H54 (cell line): ENCODE data around the gene EPHB2.

Experiments
- DNase-seq: peaks from one replicate; pipeline ENCODE4 v3.0.0; 2011; ENCODE audit warnings: low spot score, mixed read lengths; ENCODE audit not compliant: insufficient read length
- FAIRE-seq: peaks from 3 replicates; lab custom pipeline; 2011; peaks lifted over from hg19 to GRCh38; lab: Jason Lieb, UNC
- POLR2A ChIP-seq: IDR thresholded peaks from 2 replicates; pipeline ENCODE4 v1.6.1; 2011; ENCODE audit warnings: low read depth, mild to moderate bottlenecking, low read length

The EPHB2 gene

DNA sequence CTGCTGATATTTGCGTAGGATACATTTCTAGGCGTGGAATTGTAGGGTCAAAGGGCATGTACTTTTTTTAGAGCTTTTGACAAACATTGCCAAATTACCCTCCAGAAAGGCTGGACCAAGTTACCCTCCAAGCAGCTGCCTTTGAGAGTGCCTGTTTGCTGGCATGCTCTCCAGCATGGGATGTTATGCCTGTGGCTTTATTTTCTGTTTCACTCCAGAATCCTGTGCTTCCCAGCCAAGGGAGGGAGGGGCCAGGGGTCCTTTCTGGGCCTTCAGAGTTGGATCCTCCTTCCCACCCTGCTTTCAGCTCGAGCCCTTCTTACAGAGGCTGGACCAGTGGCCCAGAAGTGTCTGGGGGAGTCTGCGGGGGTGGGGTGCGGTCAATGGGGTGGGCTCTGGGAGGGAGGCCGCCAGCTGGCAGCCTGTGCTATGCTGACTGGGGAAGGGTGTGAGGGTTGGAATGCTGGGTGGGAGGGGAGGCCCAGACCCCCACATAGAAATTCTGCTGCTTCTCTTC is 81.2 kb downstream of the EPHB2 start:
- no peak for TF ChIP-seq POLR2A
- DNase-seq (no peak), FAIRE-seq (no peak)

DNA sequence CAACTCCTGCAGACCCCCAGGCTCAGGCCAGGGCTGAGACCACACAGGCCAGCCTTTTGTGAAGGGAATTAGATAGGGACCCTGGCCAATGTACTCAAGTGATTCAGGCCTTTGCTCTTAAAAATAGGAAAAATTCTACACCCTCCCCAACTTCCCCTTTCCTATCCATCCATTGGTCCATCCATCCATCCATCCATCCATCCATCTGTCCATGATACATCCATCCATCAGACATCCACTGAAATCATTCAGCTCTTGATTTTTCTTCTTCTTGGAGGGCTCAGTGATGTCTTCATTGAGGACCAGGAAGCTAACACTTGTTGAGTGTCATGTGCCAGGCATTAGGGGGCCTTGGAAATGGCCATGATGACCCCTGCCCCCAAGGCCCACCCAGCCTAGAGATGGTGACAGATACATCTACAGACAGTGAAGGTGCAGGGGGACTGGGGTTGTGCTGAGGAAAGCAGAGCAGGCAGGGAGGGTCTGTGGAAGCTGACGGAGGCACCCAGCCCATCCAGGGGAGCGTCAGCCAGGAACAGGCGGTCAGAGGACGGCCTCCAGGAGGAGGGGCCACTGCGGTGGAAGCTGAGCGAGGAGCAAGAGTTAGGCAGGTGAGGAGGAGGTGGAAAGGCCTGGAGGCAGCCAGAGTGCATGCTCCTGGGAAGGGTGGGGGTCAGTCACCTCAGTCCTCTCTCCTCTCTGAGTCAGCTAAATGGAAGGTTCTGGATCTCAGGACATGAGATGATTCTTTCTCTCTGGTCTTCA is 81.9 kb downstream of the EPHB2 start:
- TF ChIP-seq POLR2A, result no peak
- no peak for DNase-seq
- no peak for FAIRE-seq

DNA sequence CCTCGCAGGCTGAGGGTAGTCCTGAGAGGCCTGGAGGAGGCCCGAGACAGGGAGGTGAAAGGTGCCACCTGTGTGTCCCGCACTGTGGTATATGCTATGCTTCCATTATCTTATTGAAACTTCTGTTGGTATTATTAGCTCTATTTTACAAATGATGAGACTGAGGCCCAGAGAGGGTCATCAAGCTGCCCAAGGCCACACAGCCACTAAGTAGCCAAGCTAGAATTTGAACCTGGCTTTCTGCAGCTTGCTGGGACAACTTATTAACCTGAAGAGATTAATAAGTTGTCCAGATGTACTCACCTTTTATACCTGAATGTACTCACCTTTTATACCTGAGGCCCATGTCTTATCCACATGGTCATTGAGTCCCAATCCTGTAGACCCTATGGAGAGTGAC is 83.0 kb downstream of the EPHB2 start:
- no peak for TF ChIP-seq POLR2A
- no peak for FAIRE-seq

DNA sequence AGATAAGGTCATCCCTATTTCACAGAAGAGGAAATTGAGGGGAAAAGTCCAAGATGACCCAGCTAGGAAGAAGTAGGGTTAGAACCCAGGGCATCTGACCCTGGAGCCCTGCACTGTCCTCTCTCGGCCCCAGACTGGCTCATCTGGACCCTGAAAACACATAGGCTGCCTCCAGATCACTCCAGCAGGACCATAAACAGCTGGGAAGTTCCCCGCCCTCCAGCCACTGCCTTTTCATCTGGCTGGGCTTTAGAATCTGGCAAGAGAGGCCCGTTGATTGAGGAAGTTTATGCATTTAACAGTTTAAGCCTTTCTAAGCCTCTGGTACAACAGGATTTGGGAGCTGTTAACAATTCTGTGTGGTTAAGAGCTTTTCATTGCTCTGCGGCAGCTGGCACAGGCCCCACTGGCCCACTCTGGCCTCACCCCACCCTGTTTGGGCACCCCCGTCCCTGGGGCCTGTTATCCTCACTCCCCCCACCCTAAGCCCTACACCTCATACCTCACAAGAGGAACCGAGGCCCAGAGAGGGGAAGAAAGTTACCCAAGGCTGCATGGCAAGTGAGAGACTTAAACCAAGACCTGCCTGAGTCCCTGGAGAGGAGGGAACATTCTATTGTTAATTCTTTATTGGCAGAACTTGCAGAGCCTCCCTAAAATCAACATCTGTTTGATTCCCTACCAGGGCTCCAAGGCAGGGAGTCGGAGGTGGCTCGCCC is 84.2 kb downstream of the EPHB2 start:
- FAIRE-seq, result no peak
- DNase-seq, result no peak
- TF ChIP-seq POLR2A, result no peak

More for the DNA sequence above, 83.0 kb downstream of the EPHB2 start:
- no peak for DNase-seq

DNA sequence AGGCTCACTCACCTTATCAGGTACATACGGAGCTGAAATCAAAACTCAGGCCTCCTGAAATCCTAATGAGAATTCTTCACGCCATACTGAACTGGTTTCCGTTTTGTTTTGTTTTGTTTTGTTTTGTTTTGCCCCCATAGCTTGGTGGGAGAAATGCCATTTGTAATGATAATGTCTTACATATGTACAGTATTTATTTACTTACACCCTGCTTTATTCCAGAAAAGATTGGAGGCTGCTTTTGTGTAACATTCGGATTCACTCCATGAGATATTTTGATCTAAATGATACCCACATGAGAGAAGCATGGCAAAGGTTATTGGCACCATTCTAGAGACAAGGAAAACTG is 84.7 kb downstream of the EPHB2 start:
- FAIRE-seq, result no peak
- no peak for TF ChIP-seq POLR2A
- DNase-seq, result no peak

DNA sequence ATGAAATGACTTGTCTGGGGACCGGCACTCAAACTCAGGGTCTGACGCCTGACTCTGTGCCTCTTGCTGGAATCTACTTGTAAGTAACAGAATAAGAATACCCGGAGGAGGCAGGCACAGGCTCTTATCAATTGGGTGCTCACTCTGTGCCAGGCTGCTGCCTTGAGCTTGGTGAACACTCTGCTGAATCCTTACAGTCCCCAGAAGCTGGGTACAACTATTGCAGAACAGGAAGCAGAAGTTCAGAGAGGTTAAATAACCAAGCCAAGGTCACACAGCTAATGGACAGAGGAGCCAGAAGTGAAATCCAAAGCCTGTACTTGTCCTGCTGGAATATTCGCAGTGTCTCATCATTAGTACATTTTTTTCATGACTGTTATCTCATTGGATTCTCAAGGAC is 86.0 kb downstream of the EPHB2 start:
- TF ChIP-seq POLR2A, result no peak
- FAIRE-seq, result no peak
- DNase-seq, result no peak

DNA sequence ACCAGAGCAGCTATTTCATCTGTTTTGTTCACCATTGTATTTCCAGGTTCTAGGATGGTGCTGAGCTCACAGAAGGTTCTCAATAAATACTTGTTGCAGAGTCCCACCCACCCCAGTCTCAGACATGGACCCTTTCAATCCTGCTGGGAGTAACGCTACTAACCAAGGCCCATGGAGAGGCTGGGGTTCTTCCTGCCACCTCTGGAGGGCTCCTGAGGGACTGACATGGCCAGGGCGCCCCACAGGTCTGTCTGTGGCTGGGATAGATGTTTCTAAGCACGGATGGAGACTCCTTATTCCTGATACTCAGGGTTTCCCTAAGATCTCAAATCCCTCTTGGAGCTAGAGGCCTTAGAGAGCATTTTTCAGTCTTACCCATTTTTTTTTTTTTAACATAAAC is 87.4 kb downstream of the EPHB2 start:
- TF ChIP-seq POLR2A, result no peak
- FAIRE-seq (no peak), DNase-seq (no peak)

DNA sequence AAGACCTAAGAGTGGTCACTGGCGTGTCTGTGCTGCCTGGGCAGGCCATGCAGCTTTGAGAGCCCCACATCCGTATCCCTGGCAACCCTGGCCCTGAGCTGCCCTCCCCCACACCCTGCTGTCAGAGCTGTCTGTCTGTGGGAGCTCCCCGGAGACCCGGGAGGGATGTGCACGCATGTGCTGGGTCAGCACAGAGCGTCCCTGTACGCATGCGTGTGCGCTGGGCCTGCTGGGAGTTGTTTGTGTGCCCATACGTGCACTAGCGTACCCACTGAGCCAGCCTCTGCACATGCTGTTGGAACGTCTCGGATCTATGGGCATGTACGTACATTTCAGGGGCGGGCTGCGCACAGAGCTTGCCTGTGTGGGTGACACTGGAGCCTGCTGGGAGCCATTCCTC is 89.3 kb downstream of the EPHB2 start:
- no peak for DNase-seq
- no peak for FAIRE-seq
- no peak for TF ChIP-seq POLR2A

DNA sequence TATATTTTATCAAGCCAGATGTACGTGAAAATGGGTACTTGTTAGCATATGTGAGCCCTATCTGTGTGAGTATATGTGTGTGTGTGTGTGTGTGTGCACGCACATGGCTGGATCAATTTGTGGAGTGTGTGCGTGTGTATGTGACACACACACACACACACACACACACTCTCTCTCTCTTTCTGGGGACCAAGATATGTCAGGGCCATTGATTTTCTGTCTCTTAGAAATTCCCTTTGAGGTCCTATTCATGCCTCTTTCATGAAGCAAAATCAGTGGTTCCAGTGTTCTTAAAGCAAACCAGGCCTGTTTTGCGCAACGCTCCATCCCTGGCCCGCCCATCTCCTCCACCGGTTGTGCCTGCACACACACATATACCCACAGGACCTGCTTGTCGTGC is 90.0 kb downstream of the EPHB2 start:
- DNase-seq (no peak), FAIRE-seq (no peak)
- TF ChIP-seq POLR2A, result no peak

DNA sequence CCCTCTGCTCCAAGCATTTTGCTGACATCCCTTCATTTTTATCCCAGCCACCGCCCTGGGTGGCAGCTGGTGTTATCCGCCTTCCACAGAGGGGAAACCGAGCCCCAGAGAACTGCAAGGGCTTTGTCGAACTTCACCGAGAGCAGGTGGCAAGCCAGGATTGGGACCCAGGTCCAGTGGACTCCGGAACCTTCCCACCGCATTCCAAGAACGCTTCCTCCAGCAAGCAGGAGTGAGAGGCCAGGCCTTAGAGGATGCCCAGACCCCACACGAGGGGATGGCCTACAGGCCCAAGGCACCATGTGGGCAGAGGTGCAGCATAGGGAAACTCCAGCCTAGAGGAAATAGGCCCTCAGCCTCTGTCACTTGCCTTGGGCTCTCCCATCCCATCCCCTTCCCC is 90.7 kb downstream of the EPHB2 start:
- TF ChIP-seq POLR2A, result no peak
- DNase-seq, result no peak
- FAIRE-seq, result no peak

DNA sequence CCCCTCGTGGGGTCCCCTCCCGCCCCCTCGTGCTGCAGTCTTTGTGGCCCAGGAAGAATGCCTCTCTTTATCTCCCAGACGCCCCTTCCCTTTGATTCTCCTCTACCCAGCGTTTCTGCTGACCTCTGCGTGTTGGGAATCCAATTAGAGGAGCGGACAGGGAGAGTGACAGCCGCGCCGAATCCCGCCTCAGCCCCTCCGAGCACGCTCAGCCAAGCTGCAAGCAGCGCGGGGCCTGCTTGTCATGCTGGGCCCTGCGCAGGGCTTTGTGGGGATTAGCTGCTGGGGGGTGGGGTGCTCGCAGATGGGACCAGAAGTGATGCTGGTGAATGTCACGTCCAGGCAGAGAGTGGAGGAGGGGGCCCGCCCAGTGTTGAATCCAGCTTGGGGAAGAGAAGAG is 91.1 kb downstream of the EPHB2 start:
- FAIRE-seq (no peak), DNase-seq (no peak)
- TF ChIP-seq POLR2A, result no peak

DNA sequence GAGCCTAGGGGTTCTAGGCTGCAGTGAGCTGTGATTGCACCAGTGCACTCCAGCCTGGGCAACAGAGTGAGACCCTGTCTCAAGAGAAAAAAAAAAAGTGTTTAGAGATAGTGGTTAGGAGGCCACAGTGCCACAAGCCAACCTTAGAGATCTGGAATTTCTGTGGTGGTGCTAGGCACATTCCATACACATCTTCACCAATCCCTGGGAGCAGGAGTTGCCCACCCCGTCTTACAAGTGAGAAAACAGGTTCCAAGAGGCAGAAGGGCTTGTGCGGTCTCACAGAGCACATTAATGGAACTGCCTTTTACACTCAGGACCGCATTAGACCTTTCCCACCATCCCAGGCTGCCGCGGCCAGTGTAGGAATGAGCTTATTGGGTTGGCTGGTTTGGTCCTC is 93.2 kb downstream of the EPHB2 start:
- no peak for DNase-seq
- FAIRE-seq, result no peak
- TF ChIP-seq POLR2A, result no peak

DNA sequence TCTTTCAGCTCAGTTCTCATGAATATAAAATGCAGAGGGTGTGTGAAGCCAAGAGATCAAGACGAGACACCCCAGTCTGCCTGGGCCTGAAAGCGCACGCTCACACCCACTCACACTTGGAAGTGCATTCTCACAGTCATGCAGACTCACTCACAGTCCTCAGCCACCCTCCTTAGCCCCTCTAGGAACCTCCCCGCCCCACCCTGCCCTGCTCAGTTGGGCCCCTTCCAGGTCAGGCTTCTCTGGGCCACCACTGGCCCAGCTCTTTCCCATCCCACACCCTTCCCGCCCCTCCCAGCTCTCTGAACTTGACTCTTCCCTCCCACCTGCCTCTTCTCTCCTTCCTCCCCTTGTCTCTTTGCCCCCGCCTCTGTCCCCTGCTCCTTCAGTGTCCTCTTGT is 93.8 kb downstream of the EPHB2 start:
- DNase-seq (no peak), FAIRE-seq (no peak)
- no peak for TF ChIP-seq POLR2A

DNA sequence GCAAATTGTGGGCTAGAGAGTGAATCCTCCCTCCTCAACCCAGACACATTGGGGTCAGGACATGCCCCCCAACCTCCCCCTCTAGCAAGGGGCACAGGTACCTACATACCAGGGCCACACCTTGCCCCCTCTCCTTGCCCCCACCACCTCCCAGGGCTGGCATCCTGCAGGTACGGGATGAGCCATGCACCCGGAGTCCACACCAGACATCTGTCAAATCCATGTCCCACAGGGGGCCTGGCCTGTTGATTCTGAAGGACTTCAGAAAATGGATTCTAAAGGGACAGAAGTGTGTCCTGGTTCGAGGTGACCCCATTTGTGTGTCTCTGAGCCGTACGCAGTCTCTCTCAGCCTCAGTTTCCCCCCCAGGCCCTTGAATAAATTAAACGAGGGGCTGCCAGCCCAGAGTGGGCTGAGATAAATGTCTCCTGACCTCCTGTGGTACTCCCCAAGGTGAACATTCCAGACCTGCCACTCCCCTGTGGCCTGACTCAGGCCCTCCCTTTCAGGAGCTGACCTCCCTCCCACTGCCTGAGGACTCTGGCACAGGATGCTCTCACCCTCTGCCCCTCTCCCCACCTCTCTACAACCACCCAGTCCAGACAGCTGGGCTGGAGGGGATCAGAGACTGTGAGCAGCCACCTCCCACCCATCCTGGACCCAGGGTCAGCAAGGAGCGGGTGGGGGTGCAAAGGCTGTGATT is 94.5 kb downstream of the EPHB2 start:
- DNase-seq (no peak), FAIRE-seq (no peak)
- no peak for TF ChIP-seq POLR2A
